Activated effector memory CD4-positive, alpha-beta T cell treated with anti-CD3 and anti-CD28 coated beads, Interleukin-2, amount 50 U/mL, for 16 hours (primary cell): ENCODE results near the gene BCL7B.
A peak's percentile ranks its signal among the peaks of the same experiment; 100 is the strongest.
"Not testable (repeated sequence)": the region's sequence is repeated elsewhere in the genome, so short reads cannot be mapped to it uniquely, and the experiment has no call there.

Experiments used
- DNase-seq: peaks from one replicate; pipeline ENCODE4 v3.0.0-alpha.2; 2020

Gene BCL7B

GRCh38 chr7:73570977-73571376 lies 13.5 kb upstream of the BCL7B start:
- no peak for DNase-seq

- DNase-seq, result no peak
Observed at GRCh38 chr7:73570521-73570920, 13.0 kb upstream of the BCL7B start.

DNA sequence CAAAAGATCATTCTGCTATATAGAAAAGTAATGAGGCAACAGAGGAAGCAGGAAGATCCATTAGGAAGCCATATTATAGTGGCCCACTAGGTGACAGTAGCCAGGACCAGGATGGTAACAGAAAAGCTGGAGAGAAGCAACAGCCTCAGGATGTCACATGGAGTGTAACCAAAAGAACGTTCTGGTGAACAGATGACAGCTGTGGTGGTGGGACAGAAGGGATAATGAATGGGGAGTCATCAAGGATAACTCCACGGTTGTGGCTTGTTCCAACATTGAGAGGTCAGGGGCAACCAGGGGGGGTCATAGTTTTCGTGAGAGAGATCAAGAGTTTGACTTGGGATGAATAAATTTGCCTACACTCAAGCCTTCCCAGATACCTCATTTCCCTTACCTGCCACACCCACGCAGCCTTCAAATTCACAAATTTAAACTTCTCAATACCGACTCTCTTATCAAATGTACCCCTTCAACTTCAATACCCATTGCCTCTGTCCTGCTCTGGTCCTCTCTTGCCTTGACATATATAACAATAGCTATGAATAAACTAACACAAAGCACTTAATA lies 11.6 kb upstream of the BCL7B start:
- no peak for DNase-seq

- DNase-seq, result no peak
Observed at GRCh38 chr7:73567846-73568685, 10.6 kb upstream of the BCL7B start.

DNA sequence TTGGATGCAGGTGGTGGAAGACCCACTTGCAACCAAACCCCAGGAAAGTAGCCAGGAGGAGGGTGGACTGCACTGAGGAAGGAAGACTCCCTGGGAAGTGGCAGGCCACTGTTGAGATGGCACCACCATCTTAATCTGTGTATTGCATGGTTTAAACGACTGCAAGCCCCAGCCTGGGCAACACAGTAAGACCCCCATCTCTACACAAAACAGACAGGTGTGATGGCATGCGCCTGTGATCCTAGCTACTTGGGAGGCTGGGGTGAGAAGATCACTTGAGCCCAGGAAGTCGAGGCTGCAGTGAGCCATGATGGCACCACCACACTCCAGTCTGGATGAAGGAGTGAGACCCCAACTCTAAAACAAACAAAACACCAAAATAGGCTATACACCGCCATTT lies 9.7 kb upstream of the BCL7B start:
- DNase-seq, result no peak

GRCh38 chr7:73566431-73566830 lies 8.9 kb upstream of the BCL7B start:
- DNase-seq, result not testable (repeated sequence)

- no peak for DNase-seq
Observed at GRCh38 chr7:73565675-73566340, 8.3 kb upstream of the BCL7B start.

GRCh38 chr7:73560109-73560835 lies 2.8 kb upstream of the BCL7B start:
- DNase-seq, result no peak

DNA sequence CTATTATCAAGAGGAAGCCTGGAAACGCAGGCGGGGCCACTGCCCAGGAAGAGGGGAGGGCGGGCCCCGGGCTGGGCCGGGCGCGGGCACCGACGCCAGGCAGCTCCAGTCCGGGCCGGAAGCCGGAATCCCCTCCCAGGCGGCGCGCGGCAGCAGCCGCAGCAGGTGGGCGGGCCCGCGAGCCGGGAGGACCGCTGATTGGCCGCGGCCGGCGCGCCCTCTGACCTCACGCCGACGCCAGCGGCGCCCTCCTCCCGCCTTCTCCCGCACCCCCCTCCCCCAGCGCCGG lies 438 bp downstream of the BCL7B start:
- peak; percentile 97 for DNase-seq

DNA sequence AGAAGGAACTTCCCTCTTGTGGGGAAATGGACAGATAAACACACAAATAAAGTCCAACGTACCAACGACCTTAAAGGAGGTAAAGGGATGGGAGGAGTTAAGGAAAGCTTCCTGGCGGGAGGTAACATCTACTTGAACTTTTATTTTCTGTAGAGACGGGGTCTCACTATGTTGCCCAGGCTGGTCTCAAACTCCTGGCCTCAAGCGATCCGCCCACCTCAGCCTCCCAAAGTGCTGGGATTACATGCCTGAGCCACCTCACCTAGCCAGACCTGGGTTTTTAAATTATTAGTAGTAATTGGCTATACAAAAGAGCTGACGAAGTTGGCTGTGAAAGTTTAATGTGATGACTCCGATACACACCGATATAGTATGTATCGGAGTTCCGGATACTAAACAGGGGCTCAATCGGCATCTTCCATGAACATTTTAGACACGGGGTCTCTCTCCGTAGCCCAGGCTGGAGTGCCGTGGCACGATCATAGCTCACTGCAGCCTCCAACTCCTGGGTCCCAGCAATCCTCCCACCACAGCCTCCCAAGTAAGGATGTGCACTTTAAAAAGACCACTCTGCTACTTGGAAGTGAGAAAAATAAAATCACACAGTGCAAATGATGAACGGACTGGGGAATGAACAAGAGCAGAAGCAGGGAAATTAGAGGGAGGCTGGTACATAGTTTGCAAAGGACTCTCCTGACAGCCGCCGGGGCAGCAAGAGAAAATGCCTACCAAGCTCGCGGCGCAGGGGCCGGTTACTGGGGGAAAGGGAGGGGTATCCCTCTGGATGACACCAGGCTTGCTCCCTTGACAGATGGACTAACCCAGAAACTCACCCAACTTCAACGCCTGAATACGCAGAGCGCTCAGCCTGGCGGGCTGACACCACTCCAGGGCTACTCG lies 1.0 kb downstream of the BCL7B start:
- DNase-seq, result no peak

DNA sequence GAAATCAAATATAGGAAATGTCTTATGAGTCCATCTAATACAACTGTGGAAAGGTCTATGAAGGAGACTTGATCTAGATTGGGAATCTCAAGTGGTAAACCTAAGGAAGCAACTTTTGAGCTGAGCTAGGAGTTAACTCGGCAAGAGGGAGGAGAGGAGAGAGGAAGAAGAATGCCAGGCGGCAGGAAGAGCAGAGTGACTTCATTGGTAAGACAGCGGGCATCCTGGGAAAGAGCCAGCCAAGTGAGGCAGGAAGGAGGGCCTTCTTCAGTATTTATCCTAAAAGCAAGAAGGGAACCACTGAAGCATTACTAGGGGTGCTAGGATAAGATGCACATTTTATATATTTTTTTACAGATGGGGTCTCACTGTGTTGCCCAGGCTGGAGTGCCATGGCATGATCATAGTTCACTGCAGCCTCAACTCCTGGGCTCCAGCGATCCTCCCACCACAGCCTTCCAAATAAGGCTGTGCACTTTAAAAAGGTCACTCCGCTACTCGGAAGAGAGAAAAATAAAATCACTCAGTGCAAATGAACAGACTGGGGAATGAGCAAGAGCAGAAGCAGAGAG lies 2.0 kb downstream of the BCL7B start:
- DNase-seq, result no peak

- not testable (repeated sequence) for DNase-seq
Observed at GRCh38 chr7:73550093-73550492, 7.4 kb downstream of the BCL7B start.

GRCh38 chr7:73549176-73549575 lies 8.3 kb downstream of the BCL7B start:
- DNase-seq, result no peak

DNA sequence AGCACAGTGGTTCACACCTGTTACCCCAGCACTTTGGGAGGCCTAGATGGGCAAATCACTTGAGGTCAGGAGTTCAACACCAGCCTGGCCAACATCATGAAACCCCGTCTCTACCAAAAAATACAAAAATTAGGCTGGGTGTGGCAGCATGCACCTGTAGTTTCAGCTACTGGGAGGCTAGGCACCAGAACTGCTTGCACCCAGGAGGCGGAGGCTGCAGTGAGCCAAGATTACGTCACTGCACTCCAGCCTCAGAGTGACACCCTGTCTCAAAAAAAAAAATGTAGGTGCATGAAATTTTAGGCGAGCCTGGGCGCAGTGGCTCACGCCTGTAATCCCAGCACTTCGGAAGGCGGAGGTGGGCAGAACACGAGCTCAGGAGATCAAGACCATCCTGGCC lies 9.6 kb downstream of the BCL7B start:
- no peak for DNase-seq

DNA sequence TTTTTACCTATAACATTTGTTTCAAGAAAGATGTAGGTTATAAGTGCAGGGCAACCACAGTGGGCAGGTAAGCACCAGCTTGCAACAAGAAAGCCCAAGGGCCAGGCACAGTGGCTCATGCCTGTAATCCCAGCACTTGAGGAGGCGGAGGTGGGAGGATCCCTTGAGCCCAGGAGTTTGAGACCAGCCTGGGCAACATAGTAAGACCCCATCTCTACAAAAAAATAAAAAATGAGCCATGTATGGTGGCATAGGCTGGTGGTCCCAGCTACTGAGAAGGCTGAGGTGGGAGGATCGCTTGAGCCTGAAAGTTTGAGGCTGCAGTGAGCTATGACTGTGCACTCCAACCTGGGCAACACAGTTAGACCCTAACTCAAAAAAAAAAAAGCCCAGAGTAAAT lies 12.8 kb downstream of the BCL7B start:
- DNase-seq, result no peak

DNA sequence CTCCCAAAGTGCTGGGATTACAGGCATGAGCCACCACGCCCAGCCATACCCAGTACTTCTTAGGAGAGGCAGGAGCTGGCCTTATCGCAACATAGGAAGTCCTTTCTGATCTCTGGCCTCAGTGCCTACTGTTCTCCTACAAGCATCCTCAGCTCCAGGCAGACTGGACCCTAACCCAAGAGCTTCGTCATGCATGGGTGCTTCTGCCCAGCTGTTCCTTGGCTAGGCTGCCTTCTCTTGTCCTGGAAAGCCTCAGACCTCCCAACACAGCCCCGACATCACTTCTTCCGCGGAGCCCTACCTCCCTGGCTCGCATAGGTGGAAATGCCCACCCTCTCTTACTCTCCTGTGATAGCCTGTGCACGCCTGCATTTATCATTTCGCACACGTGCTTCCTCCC lies 15.8 kb downstream of the BCL7B start:
- DNase-seq, result no peak

GRCh38 chr7:73539709-73540108 lies 17.8 kb downstream of the BCL7B start:
- no peak for DNase-seq

GRCh38 chr7:73538510-73538909 lies 19.0 kb downstream of the BCL7B start:
- not testable (repeated sequence) for DNase-seq

DNA sequence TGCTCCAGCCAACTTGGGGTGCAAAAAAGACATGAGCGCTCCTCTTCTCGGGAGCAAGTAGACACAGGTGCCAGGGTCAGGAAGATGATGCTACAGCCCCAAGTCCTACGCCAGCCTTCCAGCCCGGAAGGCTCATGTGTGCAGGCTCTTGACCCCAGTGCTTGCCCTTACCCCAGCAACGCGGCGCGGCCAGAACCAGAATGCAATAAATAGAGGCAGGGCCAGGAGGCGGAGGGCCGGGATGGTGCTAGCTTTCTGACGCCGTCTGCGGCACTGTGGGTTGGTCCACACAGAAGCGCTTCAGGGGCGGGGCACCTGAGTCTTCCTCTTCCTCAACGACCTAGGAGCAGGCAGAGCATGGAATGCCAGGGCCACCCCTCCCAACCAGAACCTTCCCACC lies 20.4 kb downstream of the BCL7B start:
- no peak for DNase-seq

DNA sequence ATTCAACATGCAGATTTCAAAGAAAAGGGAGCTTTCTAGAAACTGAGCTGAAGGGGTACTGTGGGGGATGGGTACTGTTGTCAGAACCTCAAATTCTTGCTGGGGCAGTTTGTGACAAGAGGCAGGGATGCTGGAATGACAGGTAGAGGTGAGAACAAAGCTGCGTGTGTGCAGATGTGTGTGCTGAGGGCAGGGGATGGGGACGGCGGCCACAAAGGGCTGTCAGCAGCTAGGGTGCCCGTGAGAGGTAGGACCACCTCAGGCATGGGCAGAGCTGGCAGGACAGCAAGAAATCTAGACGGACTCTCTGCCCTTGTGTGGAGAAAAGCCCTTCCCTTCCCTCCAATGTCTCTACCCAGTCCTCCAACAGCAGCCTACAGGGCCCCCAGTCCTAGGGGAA lies 21.0 kb downstream of the BCL7B start:
- no peak for DNase-seq

DNA sequence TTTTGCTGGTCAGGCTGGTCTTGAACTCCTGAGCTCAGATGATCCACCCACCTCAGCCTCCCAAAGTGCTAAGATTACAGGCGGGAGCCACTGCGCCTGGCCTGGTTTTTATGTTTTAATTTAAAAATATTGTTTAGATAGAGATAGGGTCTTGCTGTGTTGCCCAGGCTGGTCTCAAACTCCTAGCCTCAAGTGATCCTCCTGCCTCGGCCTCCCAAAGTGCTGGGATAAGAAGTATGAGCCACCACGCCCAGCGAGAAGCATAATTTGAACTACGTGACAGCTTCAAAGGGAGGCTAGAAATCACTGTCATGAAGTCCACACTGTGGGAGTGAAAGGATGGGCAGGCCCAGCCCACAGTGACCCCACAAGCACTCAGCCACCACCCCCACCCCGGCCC lies 21.6 kb downstream of the BCL7B start:
- not testable (repeated sequence) for DNase-seq

GRCh38 chr7:73533742-73534141 lies 23.7 kb downstream of the BCL7B start:
- no peak for DNase-seq
